Mucosa of descending colon (tissue), 3 donors: Measurements from ENCODE around the gene OR10R2. TPM values are rescaled to one million over a fixed set of nuclear protein-coding genes. Genes with fewer than 3 reads are reported as not detected.

Source experiments
- ATAC-seq: fragments of 200-7000 bp; cut with Tn5 transposase; one replicate; pipeline ENCODE4 v1.9.1; 2020; ENCODE audit warnings: mild to moderate bottlenecking, moderate library complexity
- DNase-seq, 3 donors: peaks; one replicate each; pipeline ENCODE4 v3.0.0-alpha.2; 2020
- H3K36me3 ChIP-seq: fragments of 200-600 bp; one replicate; pipeline ENCODE4 v1.8.0; 2021; ENCODE audit warnings: low read depth, mild to moderate bottlenecking
- H3K4me1 ChIP-seq: fragments of 200-600 bp; one replicate; pipeline ENCODE4 v1.8.0; 2021; ENCODE audit warnings: low read depth, mild to moderate bottlenecking
- H3K4me3 ChIP-seq: fragments of 200-600 bp; one replicate; pipeline ENCODE4 v1.8.0; 2021; ENCODE audit warnings: mild to moderate bottlenecking
- H3K9me3 ChIP-seq: fragments of 200-600 bp; one replicate; pipeline ENCODE4 v1.8.0; 2021; ENCODE audit warnings: mild to moderate bottlenecking
- CTCF ChIP-seq: fragments of 200-600 bp; IDR thresholded peaks from one replicate; pipeline ENCODE4 v1.8.0; 2022; ENCODE audit warnings: antibody characterized with exemption, mild to moderate bottlenecking
- intact Hi-C, 2 donors: fragments of 100-400 bp; cut with DNase I in 1 of 2; cut with micrococcal nuclease in 1 of 2; formaldehyde crosslinking; loops; one replicate each; pipeline versions ENCODE4 v1.11.0 to v1.11.1; 2022; cut with DNase I, micrococcal nuclease
- total RNA-seq, 3 donors: library from RNA; stranded (reverse); fragmentation: NEBNext Ultra II Directional in 2 of 3; extraction: Animal tissue kit (Norgen Biotek cat#: 25700) in 2 of 3; gene quantifications; one replicate each; pipeline versions ENCODE4 v1.2.1 to v1.2.4, GENCODE V29; 2021 to 2023
- donor health status: DM: no; HTN: no; CAD: no; lungs with moderate emphysema.
- donor health status: DM: no; HTN: no; CAD: no.
- donor health status: DM: no; HTN: yes; CAD: no.

Gene OR10R2
- total RNA-seq, 3 donors from 2014 or later, result not detected

GRCh38 chr1:158454537-158454936 is 17.5 kb upstream of the OR10R2 start:
- H3K4me1 ChIP-seq, result no peaks in the 10 kb centered on the region
- DNase-seq (no peak), ATAC-seq (no peak)
- no peaks in the 10 kb centered on the region for H3K36me3 ChIP-seq
- H3K9me3 ChIP-seq, result peaks cover 4% of the 10 kb centered on the region
- TF ChIP-seq CTCF, result no peak
- intact Hi-C loops, result no loop called here
- no peak overlapping the region for H3K4me3 ChIP-seq

DNA sequence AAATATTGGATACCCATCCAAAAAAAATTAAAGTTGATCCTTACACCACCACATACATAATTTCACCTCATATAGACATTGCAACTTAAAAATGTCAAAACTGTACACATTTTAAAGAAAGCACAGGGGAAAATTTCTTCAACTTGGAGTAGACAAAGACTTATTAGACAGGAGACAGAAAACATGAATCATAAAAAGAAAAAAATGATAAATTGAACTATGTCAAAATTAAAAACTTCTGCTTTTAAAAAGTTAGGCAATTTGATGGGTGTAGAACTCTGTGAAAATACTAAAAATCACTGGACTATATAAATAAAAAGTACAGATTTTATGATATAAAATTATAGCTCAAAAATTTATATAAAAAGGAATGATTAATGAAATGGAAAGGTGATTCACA is 14.8 kb upstream of the OR10R2 start:
- TF ChIP-seq CTCF, result no peak
- intact Hi-C loops, result no loop called here
- no peaks in the 10 kb centered on the region for H3K36me3 ChIP-seq
- H3K4me3 ChIP-seq, result no peak overlapping the region
- no peaks in the 10 kb centered on the region for H3K4me1 ChIP-seq
- H3K9me3 ChIP-seq, result no peaks in the 10 kb centered on the region
- ATAC-seq (no peak), DNase-seq (no peak)

- intact Hi-C loops, result no loop called here
- no peaks in the 10 kb centered on the region for H3K36me3 ChIP-seq
- TF ChIP-seq CTCF, result no peak
- ATAC-seq (no peak), DNase-seq (no peak)
- H3K4me3 ChIP-seq, result no peak overlapping the region
- no peaks in the 10 kb centered on the region for H3K9me3 ChIP-seq
- H3K4me1 ChIP-seq, result no peaks in the 10 kb centered on the region
Measured at GRCh38 chr1:158458263-158458662, 13.8 kb upstream of the OR10R2 start.

DNA sequence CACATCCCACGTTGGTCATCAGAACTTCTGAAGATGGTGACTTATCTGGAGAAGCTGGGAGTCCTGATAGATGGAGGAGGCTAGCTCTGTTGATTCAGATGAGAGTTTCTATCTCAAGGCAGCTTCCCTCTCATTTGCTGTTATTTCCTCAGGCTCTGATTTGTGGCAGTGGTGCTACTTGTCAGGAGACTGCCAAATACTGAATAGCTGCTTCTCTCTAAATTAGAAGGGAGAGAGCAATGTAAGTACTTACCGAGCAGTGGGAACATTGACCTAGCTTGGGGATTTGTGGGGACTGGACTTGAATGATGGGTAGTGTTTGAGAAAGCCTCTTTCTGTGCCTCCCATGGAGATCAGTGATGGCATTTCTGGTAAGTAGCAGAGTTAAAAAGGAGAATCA is 10.5 kb upstream of the OR10R2 start, which contains the start of gene OR10K1:
TSS of gene OR10K1 (plus strand) at position 301 of the 400 bp plus-strand sequence. CDS start 3,728 bp downstream, outside the sequence.
- DNase-seq (no peak), ATAC-seq (no peak)
- no peaks in the 10 kb centered on the region for H3K4me1 ChIP-seq
- no peak for TF ChIP-seq CTCF
- H3K4me3 ChIP-seq, result no peak within 1 kb of the TSS
- H3K36me3 ChIP-seq, result no peaks in the 10 kb centered on the region
- intact Hi-C loops, result no loop called here
- no peaks in the 10 kb centered on the region for H3K9me3 ChIP-seq

GRCh38 chr1:158485455-158485854 is 13.4 kb downstream of the OR10R2 start:
- DNase-seq, result no peak
- H3K4me1 ChIP-seq, result no peaks in the 10 kb centered on the region
- no peaks in the 10 kb centered on the region for H3K9me3 ChIP-seq
- no peaks in the 10 kb centered on the region for H3K36me3 ChIP-seq
- H3K4me3 ChIP-seq, result no peak overlapping the region
- ATAC-seq, result no peak
- intact Hi-C loops, result no loop called here
- TF ChIP-seq CTCF, result no peak

- Histone ChIP-seq H3K9me3 (no peaks in the 10 kb centered on the region), H3K4me1 (no peaks in the 10 kb centered on the region), H3K4me3 (no peak overlapping the region), H3K36me3 (no peaks in the 10 kb centered on the region)
- DNase-seq (no peak), ATAC-seq (no peak)
- TF ChIP-seq CTCF, result no peak
- intact Hi-C loops, result no loop called here
Measured at GRCh38 chr1:158491316-158491715, 19.3 kb downstream of the OR10R2 start.
